HepG2 (cell line): ENCODE results near the gene ATP7B. TPM values are rescaled to one million over a fixed set of nuclear protein-coding genes. Genes with fewer than 3 reads are reported as not detected.

Experiments
- ATAC-seq: fragments of 200-7000 bp; cut with Tn5 transposase; 3 replicates; pipeline ENCODE4 v1.9.1; 2020; ENCODE audit warnings: mild to moderate bottlenecking, moderate library complexity
- BruUV-seq: library from RNA; stranded (reverse); fragments of 400-500 nt; replicated peaks from 2 replicates; lab custom pipeline; 2021; lab: Mats Ljungman, UMichigan
- CTCF ChIA-PET: fragments of 300-600 bp; formaldehyde crosslinking; extraction: SDS; loops from one replicate; lab custom pipeline; 2021; ENCODE audit warnings: low total read pairs, inconsistent platforms, low intra/inter-chr PET ratio; lab: Yijun Ruan, JAX
- POLR2A ChIA-PET: fragments of 350-600 bp; sonication (Branson Sonifier 250); formaldehyde crosslinking; loops from one replicate; lab custom pipeline; 2020; ENCODE audit warnings: antibody characterized with exemption, inconsistent platforms; lab: Yijun Ruan, JAX
- DNase-seq: peaks from one replicate; pipeline ENCODE4 v3.0.0-alpha.2; 2015; ENCODE audit warnings: low spot score
- FAIRE-seq: peaks from 3 replicates; lab custom pipeline; 2011; peaks lifted over from hg19 to GRCh38; lab: Jason Lieb, UNC
- H2AFZ ChIP-seq: one replicate; pipeline ENCODE4 v1.6.1; 2011; ENCODE audit warnings: low read length, inconsistent platforms
- H3K27ac ChIP-seq: fragments of 300-600 bp; 3 replicates; pipeline ENCODE4 v1.8.0; 2011; ENCODE audit warnings: mixed run types, mild to moderate bottlenecking, mixed read lengths, low read length, inconsistent platforms; ENCODE audit not compliant: insufficient read depth; ENCODE audit errors: extremely low read length
- H3K27me3 ChIP-seq, 2 experiments: fragments of 200-600 bp in 1 of 2; 2 replicates in 1 of 2; 3 replicates in 1 of 2; pipeline versions ENCODE4 v1.6.0 to v1.8.0; 2011; ENCODE audit warnings: low read length in 2 of 2, mild to moderate bottlenecking in 2 of 2, moderate library complexity in 2 of 2, inconsistent platforms in 1 of 2; ENCODE audit not compliant: insufficient read depth in 2 of 2, control insufficient read depth in 1 of 2
- H3K36me3 ChIP-seq, 2 experiments: fragments of 200-600 bp in 1 of 2; replicated peaks in 1 of 2; 2 replicates in 1 of 2; 3 replicates in 1 of 2; pipeline versions ENCODE4 v1.5.1 to v1.8.0; 2011; ENCODE audit warnings: low read length in 2 of 2, inconsistent platforms in 1 of 2; ENCODE audit not compliant: insufficient read depth in 2 of 2, control insufficient read depth in 1 of 2
- H3K4me1 ChIP-seq: 2 replicates; pipeline ENCODE4 v1.5.1; 2012; ENCODE audit warnings: low read length, inconsistent platforms; ENCODE audit not compliant: insufficient read depth
- H3K4me2 ChIP-seq: 2 replicates; pipeline ENCODE4 v1.6.0; 2011; ENCODE audit warnings: low read depth, low read length, inconsistent platforms
- H3K4me3 ChIP-seq, 3 experiments: fragments of 200-600 bp in 1 of 3; sonication (generic), shearing (Covaris generic) in 1 of 3; replicated peaks in 1 of 3; 2 replicates each; pipeline ENCODE4 v1.5.1; 2011 to 2016; ENCODE audit warnings: low read length in 3 of 3, inconsistent platforms in 2 of 3, low read depth in 2 of 3, mild to moderate bottlenecking in 2 of 3, control low read depth in 1 of 3, mixed read lengths in 1 of 3; ENCODE audit not compliant: insufficient read depth in 1 of 3
- H3K79me2 ChIP-seq: one replicate; pipeline ENCODE4 v1.6.1; 2011; ENCODE audit warnings: low read length, inconsistent platforms; ENCODE audit not compliant: insufficient read depth
- H3K9ac ChIP-seq: 2 replicates; pipeline ENCODE4 v1.6.0; 2011; ENCODE audit warnings: mild to moderate bottlenecking, low read depth, low read length, inconsistent platforms; ENCODE audit not compliant: insufficient read depth
- H3K9me3 ChIP-seq: 2 replicates; pipeline ENCODE4 v1.5.1; 2012; ENCODE audit warnings: mild to moderate bottlenecking, low read length
- H4K20me1 ChIP-seq: 2 replicates; pipeline ENCODE4 v1.6.0; 2011; ENCODE audit warnings: inconsistent platforms, mild to moderate bottlenecking, low read length, moderate library complexity; ENCODE audit not compliant: insufficient read depth
- CTCF ChIP-seq: sonication (generic); formaldehyde crosslinking; IDR thresholded peaks from 2 replicates; pipeline ENCODE4 v1.5.0; 2020; ENCODE audit warnings: mild to moderate bottlenecking, missing genetic modification reagents, moderate library complexity
- PHF21A ChIP-seq: sonication (generic); formaldehyde crosslinking; IDR thresholded peaks from 2 replicates; pipeline ENCODE4 v1.5.0; 2020; ENCODE audit warnings: mild to moderate bottlenecking, missing genetic modification reagents
- POLR2A ChIP-seq, 2 experiments: IDR thresholded peaks; 2 replicates each; pipeline ENCODE4 v1.6.1; 2011; ENCODE audit warnings: low read depth in 2 of 2, low read length in 2 of 2, mild to moderate bottlenecking in 1 of 2, moderate library complexity in 1 of 2; ENCODE audit not compliant: insufficient read depth in 1 of 2
- SKI ChIP-seq: fragments of 450-650 bp; IDR thresholded peaks from one replicate; pipeline ENCODE4 v1.6.1; 2018; ENCODE audit warnings: mild to moderate bottlenecking; ENCODE audit not compliant: partially characterized antibody
- STAG1 ChIP-seq: sonication (generic); formaldehyde crosslinking; IDR thresholded peaks from 2 replicates; pipeline ENCODE4 v1.4.0; 2020; ENCODE audit warnings: missing genetic modification reagents
- ZMAT3 ChIP-seq: sonication (generic); formaldehyde crosslinking; conservative IDR thresholded peaks from 2 replicates; pipeline ENCODE4 v1.7.0; 2021; ENCODE audit warnings: missing genetic modification reagents
- ZNF687 ChIP-seq: sonication (generic); formaldehyde crosslinking; IDR thresholded peaks from 2 replicates; pipeline ENCODE4 v1.5.1; 2020; ENCODE audit warnings: mild to moderate bottlenecking, missing genetic modification reagents, moderate library complexity
- ZNF709 ChIP-seq: sonication (generic); formaldehyde crosslinking; IDR thresholded peaks from 2 replicates; pipeline ENCODE4 v1.5.0; 2020; ENCODE audit warnings: mild to moderate bottlenecking, missing genetic modification reagents
- ZNF761 ChIP-seq: sonication (generic); formaldehyde crosslinking; conservative IDR thresholded peaks from 2 replicates; pipeline ENCODE4 v1.4.0; 2020; ENCODE audit warnings: mild to moderate bottlenecking, missing genetic modification reagents
- ZNF788 ChIP-seq: sonication (generic); formaldehyde crosslinking; IDR thresholded peaks from 2 replicates; pipeline ENCODE4 v1.5.0; 2020; ENCODE audit warnings: mild to moderate bottlenecking, missing genetic modification reagents, borderline replicate concordance
- WGBS: methylation state at CpG from one replicate; pipeline ENCODE4 v1.1.6; 2017; ENCODE audit warnings: low lambda C conversion rate; 5-methylcytosine and 5-hydroxymethylcytosine counted together
- in situ Hi-C: cut with HindIII; loops from 2 replicates; pipeline ENCODE4 v1.10.0; 2017; ENCODE audit warnings: low pct_unique_long_range_greater_than_20kb; ENCODE audit not compliant: extremely low pct_ligation_motif_present
- intact Hi-C: fragments of 100-400 bp; cut with micrococcal nuclease; formaldehyde crosslinking; loops from one replicate; pipeline ENCODE4 v1.10.0; 2022; ENCODE audit not compliant: unreplicated experiment
- polyA plus RNA-seq, 8 experiments: library from polyadenylated mRNA; depleted of rRNA in 3 of 8; stranded (reverse) in 7 of 8; unstranded in 1 of 8; fragments of >200 nt; fragmentation: Illumina TruSeq in 4 of 8; extraction: Trizol in 4 of 8; gene quantifications; 2 replicates each; pipeline versions ENCODE4 v1.2.1 to v1.2.3, GENCODE V29; 2011 to 2016; ENCODE audit warnings: low read depth in 4 of 8, missing spikeins in 1 of 8, mixed read lengths in 1 of 8; ENCODE audit not compliant: insufficient read depth in 1 of 8
- total RNA-seq, 5 experiments: library from RNA; depleted of rRNA; stranded (reverse); fragments of >200 nt; fragmentation: Illumina TruSeq; extraction: Trizol; gene quantifications; 2 replicates each; pipeline ENCODE4 v1.2.3, GENCODE V29; 2016; ENCODE audit warnings: low read depth in 1 of 5

The ATP7B gene
- total and polyA plus RNA-seq, 2 of the 13 experiments (the other 11 are each of a cell fraction or from before 2014, with no cell fraction given): 31.8 to 57.4 TPM

GRCh38 chr13:52005841-52006522, 5.3 kb downstream of the ATP7B start:
- H3K4me3 ChIP-seq: peak overlapping the region in 1 of 3 experiments; percentile 51; a peak in 1 of 6 replicates
- peaks cover 37% of the 10 kb centered on the region for H4K20me1 ChIP-seq
- 0 out of 2 replicates have a peak, but pooled peaks have one; percentile 33 for TF ChIP-seq ZNF709
- TF ChIP-seq PHF21A: peak; percentile 5; the same call in 1 of the 2 replicates
- no peak for TF ChIP-seq ZNF788 (CRISPR knock-in tag)
- peak; percentile 97 for TF ChIP-seq ZNF761 (CRISPR knock-in tag)
- peaks cover 96% of the 10 kb centered on the region for H3K79me2 ChIP-seq
- peaks cover 0 to 5% of the 10 kb centered on the region in 2 experiments; a peak in 1 of 5 replicates for H3K36me3 ChIP-seq
- DNase-seq (no peak), FAIRE-seq (no peak), ATAC-seq (no peak)
- peak overlapping the region; percentile 82 for H3K4me2 ChIP-seq
- intact Hi-C loops: no loop called here
- H3K9ac ChIP-seq: no peak overlapping the region
- WGBS: 95% methylated on average over 13 of the region's 13 CpGs
- ChIA-PET POLR2A (interaction anchor here (0.6 to 1.3 kb wide), 2 partner anchors 18 to 61 kb away, joined by 3 read pairs; partner anchors contain the start of gene UTP14C), CTCF (no interaction called here)
- no TSS peak for BruUV-seq
- H3K9me3 ChIP-seq: no peaks in the 10 kb centered on the region
- in situ Hi-C loops: loop anchor here (25.0 kb wide), 1 partner anchor 456 kb away; the partner anchor contains the start of genes CKAP2 and VPS36
- H3K27ac ChIP-seq: peak overlapping the region; percentile 56
- no peak overlapping the region for H2AFZ ChIP-seq
- peaks cover 90% of the 10 kb centered on the region for H3K4me1 ChIP-seq
- H3K27me3 ChIP-seq: no peaks in the 10 kb centered on the region; a peak in 1 of 5 replicates

- POLR2A ChIA-PET: interaction anchor here (1.3 kb wide), 1 partner anchor 119 kb away, joined by 3 read pairs; no protein-coding TSS in a partner anchor
- DNase-seq: no peak
- TF ChIP-seq SKI (no peak), CTCF (CRISPR knock-in tag) (0 out of 2 replicates have a peak, but pooled peaks have one; percentile 18), POLR2A (IDR thresholded peaks at IDR 0.05; ENCODE audit: insufficient read depth in 1 of 2, low read depth in 2 of 2, low read length in 2 of 2) (0 out of 4 replicates have a peak, but pooled peaks of 1 of the 2 experiments have one; percentile 24), STAG1 (CRISPR knock-in tag) (peak; percentile 20; the same call in 1 of the 2 replicates), ZMAT3 (CRISPR knock-in tag) (no peak), ZNF687 (peak; percentile 16; the same call in 1 of the 2 replicates)
- H3K36me3 ChIP-seq: peaks cover 0 to 8% of the 10 kb centered on the region in 2 experiments; a peak in 1 of 5 replicates
- CTCF ChIA-PET: no interaction called here
- H3K4me3 ChIP-seq: no peak overlapping the region
- H3K4me2 ChIP-seq: peak overlapping the region; percentile 3; the same call in 1 of the 2 replicates
- H3K27me3 ChIP-seq: no peaks in the 10 kb centered on the region
- intact Hi-C loops: no loop called here
- WGBS: 74% methylated on average over 3 of the region's 7 CpGs
- peaks cover 28% of the 10 kb centered on the region for H4K20me1 ChIP-seq
- peak; percentile 37 for ATAC-seq
- H3K9ac ChIP-seq: no peak overlapping the region
- peaks cover 96% of the 10 kb centered on the region for H3K4me1 ChIP-seq
- in situ Hi-C loops: loop anchor here (25.0 kb wide), 1 partner anchor 458 kb away; the partner anchor contains the start of genes CKAP2 and VPS36
- H3K79me2 ChIP-seq: peaks cover 96% of the 10 kb centered on the region
- no peaks in the 10 kb centered on the region for H3K9me3 ChIP-seq
- BruUV-seq: no TSS peak
- no peak for FAIRE-seq
- H2AFZ ChIP-seq: no peak overlapping the region
- no peak overlapping the region for H3K27ac ChIP-seq
These were observed 6.6 kb downstream of the ATP7B start for GRCh38 chr13:52004511-52005170.
